GM18520 (cell line): ENCODE data around the gene DUSP16.
"Not testable (repeated sequence)": the region's sequence is repeated elsewhere in the genome, so short reads cannot be mapped to it uniquely, and the experiment has no call there.

Source experiments
- ATAC-seq: cut with Tn5 transposase; IDR thresholded peaks from one replicate; pipeline ENCODE4 v1.9.1; 2021; ENCODE audit not compliant: unreplicated experiment

DUSP16 gene

DNA sequence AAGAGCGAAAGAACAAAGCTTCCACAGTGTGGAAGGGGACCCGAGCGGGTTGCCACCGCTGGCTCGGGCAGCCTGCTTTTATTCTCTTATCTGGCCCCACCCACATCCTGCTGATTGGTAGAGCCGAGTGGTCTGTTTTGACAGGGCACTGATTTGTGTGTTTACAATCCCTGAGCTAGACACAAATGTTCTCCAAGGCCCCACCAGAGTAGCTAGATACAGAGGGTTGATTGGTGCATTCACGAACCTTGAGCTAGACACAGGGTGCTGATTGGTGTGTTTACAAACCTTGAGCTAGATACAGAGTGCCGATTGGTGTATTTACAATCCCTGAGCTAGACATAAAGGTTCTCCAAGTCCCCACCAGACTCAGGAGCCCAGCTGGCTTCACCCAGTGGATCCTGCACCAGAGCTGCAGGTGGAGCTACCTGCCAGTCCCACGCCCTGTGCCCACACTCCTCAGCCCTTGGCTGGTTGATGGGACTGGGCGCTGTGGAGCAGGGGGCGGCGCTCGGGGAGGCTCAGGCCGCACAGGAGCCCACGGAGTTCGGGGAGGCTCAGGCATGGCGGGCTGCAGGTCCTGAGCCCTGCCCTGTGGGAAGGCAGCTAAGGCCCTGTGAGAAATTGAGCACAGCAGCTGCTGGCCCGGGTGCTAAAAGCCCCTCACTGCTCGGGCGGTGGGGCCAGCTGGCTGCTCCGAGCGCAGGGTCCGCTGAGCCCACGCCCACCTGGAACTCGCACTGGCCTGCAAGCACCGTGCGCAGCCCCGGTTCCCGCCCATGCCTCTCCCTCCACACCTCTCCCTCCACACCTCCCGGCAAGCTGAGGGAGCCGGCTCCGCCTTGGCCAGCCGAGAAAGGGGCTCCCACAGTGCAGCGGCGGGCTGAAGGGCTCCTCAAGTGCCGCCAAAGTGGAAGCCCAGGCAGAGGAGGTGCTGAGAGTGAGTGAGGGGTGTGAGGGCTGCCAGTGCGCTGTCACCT is 90.4 kb downstream of the DUSP16 start:
- ATAC-seq, result not testable (repeated sequence)

DNA sequence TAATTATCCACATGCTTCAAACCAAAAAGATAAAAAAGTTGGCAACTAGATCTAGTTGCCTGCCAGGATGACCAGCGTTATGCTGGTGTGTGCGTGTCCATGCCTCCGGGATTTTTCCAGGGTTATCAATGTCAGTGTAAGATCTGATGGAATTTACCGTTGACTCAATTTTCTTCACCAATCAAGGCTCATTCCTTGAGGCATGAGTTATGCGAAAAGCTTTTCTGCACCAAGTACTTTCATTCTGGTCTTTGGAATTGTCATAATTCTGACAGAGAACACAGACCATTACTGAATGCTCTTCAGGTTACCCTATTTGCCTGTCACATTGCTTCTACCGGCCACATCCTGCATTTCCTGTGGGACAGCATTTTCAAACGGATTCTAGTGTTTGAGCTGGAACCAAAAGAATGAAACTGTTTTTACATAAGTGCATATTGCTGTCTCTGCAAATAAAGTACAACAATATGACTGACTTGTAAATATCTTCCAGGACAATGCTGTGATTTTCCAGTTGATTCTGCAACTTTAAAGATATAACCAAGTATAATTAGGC is 91.8 kb downstream of the DUSP16 start:
- no peak for ATAC-seq

DNA sequence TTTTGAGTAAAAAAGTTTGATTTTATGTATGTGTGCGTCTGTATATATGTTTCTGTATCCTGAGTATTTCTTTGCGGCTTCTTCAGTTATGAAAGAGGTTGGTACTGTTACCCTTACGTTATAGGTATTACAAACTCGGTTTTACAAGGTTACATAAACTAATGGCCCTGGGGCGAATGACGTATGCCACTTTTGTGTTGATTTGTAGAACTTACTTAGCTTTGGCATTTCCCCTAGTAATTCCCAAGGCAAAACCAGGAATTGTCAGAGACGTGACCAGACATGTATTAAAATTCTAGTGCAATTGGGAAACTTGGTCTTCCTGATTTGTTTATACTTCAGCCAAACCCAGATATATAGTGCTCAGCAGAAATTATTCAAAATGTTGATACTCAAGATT is 93.3 kb downstream of the DUSP16 start:
- no peak for ATAC-seq

DNA sequence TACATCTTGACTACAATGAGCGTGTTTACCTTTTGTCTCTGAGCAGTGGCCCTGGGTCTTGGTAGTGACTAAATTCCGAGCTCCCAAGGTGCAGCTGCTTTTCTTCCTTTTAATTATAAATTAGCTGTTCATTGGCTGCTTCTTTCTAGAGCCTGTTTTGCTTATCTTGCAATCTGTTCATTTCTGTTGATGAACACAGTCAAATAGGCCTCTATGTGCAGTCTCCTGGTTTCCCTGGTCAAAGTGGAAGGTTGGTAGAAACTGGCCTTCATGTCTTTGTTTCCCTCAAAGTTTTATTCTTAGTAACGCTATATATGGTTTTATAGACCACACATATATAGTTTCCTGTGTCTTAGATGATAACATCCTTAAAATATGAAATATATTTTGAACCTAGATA is 94.1 kb downstream of the DUSP16 start:
- no peak for ATAC-seq

DNA sequence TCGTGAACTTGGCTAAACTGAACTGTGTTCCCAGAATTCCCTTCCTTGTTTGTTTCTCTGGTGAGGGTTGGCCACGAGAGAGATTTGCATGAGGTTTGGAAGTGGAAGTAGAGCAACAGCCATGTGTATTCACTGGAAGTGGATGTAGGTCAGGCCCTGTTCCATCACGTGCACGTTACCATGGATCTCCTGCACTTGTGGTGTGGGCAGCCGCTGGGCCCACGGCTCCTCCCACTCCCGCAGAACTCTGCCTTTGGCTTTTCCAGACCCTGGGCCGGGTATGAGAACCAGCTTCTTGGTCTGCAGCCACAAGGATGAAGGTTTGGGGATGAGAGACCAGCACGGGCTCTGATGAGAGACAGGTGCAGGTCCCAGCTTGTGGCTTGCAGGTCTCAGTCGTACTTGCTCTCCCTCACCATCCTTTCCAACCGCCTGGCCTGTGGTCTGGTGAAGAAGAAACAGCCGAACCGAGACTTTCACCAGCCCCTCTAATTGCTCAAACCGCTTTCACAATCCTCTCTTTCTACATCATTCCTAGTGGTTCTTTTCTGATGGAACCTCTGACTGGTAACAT is 94.9 kb downstream of the DUSP16 start:
- no peak for ATAC-seq

DNA sequence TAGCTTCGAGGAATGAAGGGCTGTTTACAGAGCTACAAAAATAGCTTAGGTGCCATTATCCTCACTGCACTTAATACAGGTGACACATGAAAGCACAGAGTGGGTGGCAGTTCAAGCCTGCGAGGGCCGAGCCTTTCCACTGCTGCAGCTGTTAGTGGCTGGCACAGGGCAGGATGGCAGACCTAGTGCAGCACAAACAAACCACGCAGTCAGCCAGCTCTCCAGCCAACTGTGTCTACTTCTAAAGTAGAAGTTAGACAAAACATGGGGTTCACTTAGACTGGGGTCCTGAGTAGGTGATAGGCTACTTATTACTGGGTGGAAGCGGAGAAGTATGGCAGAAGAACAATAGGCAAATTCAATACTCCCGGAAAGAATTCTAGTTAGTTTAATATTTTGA is 95.4 kb downstream of the DUSP16 start:
- no peak for ATAC-seq

DNA sequence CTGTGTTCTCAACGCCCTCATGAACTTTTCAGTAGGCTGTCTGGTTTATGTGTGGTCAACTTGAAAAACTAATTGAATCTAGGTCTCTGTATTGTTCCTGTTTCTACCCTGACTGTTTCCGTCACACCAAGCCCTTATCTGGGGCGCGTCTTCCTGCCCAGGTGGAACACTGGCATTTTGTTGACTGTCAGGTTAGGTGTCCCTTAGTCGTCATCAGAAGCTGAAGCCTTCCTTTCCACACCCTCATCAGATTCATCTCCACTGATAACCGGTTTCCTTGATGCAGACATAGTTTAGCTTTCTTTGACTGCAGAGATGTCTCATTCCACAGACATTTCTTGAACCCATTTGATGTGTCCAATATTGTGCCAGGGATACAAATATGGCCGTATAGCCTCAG is 96.5 kb downstream of the DUSP16 start:
- ATAC-seq, result no peak

DNA sequence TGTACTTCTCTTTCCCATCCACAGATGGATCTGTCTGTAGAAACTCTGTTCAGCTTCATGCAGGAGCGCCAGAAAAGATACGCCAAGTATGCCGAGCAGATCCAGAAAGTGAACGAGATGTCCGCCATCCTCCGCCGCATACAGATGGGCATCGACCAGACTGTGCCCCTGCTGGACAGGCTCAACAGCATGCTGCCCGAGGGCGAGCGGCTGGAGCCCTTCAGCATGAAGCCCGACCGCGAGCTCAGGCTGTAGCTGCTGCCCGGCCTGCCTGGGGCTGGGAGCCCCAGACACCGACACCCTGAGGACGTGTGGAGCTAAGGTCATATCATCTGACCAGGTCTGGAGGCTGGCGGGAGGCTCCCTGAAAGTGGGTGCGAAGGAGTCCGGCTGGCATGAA is 97.1 kb downstream of the DUSP16 start:
- no peak for ATAC-seq

DNA sequence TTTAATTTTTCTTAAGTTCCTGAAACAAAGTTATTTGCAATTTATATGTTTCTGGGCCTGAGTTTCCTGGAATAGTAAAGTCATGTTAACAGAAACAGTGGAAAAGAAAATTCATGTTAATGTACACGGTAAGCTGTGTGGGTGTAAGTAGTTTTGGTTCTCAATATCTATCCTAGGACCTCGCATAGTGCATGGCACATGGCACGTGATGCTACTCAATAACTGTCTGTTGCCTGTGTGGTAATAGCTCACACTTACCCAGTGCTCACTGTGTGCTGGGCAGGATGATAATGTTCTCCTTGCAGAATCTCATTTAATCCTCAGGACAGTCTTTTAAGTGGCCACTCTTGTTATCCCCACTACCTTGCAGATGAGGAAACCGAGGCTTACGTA is 100.7 kb downstream of the DUSP16 start:
- no peak for ATAC-seq

DNA sequence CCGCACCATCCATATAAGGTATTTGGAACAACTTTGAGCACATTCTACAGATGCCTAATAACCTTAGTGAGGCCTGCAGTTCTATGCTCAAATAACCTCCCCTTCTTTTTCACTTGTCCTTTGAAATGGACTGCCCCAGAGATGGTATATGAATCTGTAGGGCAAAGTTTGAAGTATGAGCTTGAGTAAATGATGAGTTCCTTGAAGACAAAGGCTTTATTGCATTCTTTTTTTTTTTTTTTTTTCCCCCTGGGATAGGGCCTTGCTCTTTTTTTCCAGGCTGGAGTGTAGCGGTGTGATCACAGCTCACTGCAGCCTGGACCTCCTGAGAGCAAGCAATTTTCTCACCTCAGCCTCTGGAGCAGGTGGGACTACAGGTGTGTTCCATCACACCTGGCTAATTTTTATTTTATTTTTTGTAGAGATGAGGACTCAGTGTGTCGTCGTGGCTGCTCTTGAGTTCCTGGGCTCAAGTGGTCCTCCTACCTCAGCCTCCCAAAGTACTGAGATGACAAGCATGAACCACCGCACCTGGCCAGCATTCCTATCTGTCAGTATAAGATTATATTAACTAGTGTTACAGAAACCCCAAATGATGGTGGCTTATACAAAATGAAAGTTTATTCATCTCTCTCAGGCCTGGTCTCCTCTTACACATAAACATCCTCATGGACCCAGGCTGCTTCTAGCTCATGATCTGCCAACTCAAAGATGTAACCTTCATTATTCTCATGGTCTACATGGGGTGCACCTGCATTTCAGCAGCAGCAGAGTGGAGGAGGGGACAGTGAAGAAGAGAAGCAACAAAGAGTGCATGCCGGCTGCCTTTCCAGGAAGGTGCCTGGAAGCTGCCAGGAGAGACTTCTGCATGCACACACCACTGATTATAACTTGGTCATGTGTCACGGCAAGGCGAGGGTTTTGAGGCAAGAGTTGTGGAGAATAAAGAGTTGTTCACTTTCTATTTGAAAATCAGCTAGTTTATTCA is 101.4 kb downstream of the DUSP16 start:
- no peak for ATAC-seq

DNA sequence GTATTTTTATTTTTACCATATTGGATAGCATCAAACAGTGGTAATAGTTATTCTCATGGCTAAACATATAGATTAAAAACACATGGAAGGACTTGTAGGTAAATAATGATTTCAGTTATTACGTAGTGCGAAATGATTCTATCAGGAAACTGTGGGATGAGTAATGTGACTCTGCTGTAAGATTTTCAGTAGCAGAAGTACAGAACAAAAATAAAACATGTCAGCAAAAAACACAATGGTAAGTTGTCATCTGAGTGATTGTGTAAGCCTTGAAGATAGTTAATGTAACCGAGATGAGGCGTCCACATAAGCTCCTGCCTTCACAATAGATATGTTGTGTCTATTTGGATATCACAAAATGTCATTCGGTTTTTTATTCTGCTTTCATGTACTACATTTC is 106.0 kb downstream of the DUSP16 start:
- ATAC-seq, result no peak

DNA sequence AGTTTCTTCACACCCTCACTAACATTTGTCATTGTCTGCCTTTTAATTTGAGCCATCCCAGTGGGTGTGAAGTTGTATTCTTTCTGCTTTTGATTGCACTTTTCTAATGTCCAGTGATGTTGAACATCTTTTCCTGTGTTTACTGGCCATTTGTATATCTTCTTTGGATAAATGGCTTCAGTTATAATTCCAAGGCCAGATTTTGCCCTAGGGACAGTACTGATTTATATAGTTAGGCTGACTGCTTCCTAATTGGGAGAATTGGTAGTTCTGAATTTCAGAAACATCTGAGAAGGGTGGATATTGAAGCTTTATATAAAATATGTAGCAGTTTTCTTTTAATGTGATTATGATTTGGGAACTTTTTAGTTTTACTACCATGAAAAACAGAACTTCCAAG is 108.3 kb downstream of the DUSP16 start:
- ATAC-seq, result no peak

DNA sequence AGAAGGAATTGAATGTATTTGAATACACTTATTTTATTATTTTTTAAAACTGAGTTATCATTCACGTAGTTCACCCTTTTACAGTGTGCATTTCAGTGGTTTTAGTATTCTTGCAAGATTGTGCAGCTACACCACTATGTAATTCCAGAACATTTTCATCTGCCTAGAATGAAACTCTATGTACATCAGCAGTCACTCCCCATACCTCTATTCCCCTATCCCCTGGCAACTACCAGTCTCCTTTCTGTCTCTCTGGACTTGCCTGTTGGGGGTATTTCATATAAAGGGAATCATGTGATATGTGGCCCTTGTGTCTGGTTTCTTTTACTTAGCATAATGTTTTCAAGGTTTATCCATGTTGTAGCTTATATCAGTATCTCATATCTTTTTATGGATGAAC is 109.0 kb downstream of the DUSP16 start:
- no peak for ATAC-seq

DNA sequence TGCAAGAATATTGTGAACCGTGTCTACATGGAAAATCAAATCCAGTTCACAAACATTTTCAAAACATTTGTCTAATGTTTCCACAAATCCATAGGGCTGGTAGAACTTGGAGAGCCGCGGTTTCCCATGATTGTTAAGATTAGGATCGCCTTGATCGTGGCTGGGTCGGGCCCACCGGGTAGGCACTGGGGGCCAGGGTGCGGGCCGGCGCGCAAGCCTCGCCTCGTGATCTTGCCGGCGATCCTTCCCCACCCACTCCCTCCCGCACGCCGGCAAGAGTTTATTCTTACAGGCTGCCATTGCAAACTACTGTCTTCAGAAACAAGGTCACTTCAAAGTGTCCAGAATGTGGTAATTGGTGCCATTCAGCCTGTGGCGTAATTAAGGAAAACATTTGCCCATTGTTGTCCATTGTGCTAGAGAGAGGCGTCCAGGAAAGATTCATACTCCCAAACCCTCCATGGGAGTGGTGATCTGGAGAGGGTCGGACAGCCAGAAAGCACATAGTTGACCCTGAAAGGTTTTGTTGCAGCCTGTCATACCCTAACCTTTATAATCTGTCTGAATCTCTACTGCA is 110.2 kb downstream of the DUSP16 start:
- ATAC-seq, result no peak

DNA sequence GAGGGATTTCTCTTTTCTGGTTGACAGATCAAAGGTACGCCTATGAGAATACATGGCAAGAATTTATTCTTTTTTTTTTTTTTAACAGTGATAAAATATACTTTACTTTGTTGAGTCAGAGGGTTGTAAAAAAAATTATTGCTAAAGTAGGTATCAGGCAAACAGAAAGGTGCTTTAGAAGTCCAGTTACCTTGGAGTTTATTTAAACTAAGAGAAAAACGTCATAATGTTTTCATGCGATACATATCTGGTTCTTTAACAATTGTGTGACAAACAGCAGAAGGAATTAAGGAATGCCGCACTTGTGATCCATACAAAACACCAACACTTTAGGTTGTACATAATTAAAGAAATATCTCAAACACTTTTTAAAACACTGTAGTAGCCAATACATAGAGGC is 111.6 kb downstream of the DUSP16 start:
- ATAC-seq, result no peak

DNA sequence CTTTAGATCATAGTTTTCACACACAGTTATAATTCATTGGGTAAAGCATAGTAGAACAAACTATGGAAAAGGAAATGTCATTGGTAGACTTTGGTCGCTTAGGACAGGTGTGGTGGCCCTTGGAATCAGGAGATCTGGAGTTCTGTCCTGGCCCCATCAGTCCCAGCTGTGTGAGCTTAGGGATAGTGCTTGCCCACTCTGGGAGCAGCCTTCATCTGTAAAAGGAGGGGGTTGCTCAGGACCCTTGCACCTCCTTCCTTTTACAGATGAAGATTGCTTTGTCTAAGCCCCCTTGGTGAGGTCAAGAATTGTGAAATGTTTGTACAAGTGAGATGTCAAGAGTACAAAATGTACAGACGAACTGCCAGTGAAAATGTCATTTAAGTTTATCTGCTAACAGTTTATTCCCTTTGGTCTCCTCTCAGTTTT is 112.6 kb downstream of the DUSP16 start:
- no peak for ATAC-seq

DNA sequence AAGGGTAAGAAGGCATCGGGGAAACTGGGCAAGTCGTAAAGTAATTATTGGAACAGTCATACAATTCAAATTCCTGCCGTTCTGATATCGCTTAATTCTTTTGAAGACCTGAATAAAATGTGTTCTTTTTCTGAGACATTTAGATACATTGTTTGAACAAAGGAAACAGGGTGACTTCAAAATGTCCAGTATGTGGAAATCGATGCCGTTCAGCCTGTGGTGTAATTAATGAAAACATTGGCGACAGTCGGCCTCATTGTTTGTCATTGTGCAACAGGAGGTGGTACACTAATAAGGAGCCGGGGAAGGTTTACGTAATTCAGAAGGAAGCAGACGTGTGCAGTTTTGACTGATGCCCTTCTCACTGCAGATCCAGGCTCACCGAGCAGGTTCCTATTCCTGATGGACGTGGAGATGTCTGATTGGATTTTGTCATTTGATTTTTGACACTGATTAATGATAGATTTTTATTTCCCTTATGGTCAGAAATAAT is 113.1 kb downstream of the DUSP16 start:
- ATAC-seq, result no peak

DNA sequence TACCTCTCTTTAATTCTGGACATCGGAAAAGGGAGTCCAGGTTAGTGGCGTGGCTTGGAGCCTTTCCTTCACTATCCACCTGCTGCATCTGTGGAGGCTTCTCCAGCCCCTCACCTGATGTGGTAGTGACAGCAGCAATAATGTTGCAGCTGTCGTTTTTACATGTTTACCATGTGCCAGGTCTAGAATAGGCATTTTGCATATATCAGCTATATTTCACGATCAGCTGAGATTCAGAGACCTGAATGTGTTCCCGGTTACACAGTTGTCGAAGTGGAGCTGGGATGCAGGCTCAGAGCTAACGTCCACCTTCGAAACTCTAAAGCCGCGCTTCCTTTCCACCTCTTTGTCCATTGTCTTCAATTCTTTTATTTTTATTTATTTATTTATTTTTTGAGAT is 114.8 kb downstream of the DUSP16 start:
- no peak for ATAC-seq

DNA sequence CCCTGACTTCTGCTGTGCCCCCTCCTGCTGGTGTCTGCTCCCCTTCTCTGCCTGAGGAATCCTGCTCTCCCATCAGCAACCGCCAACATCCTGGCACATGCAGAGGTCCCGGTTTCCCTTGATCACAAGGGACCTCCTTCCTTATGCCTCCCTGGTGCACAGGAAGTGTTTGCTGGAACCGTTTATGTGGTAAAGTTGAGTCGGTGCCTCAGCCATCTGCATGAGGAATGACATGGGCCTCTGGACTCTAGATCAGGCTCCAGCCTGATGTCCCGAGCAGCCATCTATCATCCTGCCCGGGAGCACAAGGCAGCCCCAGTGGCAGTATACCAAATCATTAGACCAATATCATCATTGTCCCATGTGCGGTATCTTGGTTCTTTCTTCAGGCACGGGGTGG is 115.4 kb downstream of the DUSP16 start:
- no peak for ATAC-seq

DNA sequence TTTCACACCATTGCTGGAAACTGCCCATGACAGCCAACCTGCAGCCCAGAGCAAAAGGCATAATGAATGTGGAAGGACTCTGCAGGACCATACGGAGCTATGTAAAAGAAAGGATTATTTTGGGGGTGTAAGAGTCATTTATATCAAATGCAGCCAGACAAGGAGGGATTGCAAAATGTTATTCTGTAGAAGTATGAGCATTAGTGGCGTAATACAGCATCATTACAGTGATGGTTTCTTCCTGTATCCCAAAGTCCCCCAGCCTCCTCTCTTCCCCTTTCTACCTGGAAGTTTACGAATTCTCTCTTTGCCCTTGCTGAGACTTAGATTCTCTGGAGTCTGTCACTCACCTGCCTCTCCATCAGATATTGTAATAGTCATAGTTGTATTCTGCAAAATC is 115.9 kb downstream of the DUSP16 start:
- no peak for ATAC-seq

DNA sequence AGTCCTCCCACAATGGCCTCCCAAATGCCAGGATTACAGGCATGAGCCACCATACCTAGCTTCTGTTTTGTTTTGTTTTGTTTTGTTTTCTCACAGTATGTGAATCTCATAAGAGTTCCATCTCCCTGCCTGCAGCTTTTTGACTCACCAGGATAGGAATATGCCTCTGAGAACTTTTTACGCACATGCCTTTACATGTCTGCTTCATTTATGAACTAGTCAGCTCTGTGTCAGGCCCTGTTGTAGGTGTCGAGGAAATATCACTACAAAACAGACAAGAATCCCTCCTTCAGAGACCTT is 116.8 kb downstream of the DUSP16 start:
- no peak for ATAC-seq
